Mucosa of descending colon (tissue), 3 donors: ENCODE data around the gene HSD11B1. TPM values are rescaled to one million over a fixed set of nuclear protein-coding genes. Genes with fewer than 3 reads are reported as not detected.

Experiments used
- ATAC-seq: fragments of 200-7000 bp; cut with Tn5 transposase; one replicate; pipeline ENCODE4 v1.9.1; 2020; ENCODE audit warnings: mild to moderate bottlenecking, moderate library complexity
- DNase-seq, 3 donors: peaks; one replicate each; pipeline ENCODE4 v3.0.0-alpha.2; 2020
- H3K36me3 ChIP-seq: fragments of 200-600 bp; one replicate; pipeline ENCODE4 v1.8.0; 2021; ENCODE audit warnings: low read depth, mild to moderate bottlenecking
- H3K4me1 ChIP-seq: fragments of 200-600 bp; one replicate; pipeline ENCODE4 v1.8.0; 2021; ENCODE audit warnings: low read depth, mild to moderate bottlenecking
- H3K4me3 ChIP-seq: fragments of 200-600 bp; one replicate; pipeline ENCODE4 v1.8.0; 2021; ENCODE audit warnings: mild to moderate bottlenecking
- H3K9me3 ChIP-seq: fragments of 200-600 bp; one replicate; pipeline ENCODE4 v1.8.0; 2021; ENCODE audit warnings: mild to moderate bottlenecking
- intact Hi-C, 2 donors: fragments of 100-400 bp; cut with DNase I in 1 of 2; cut with micrococcal nuclease in 1 of 2; formaldehyde crosslinking; loops; one replicate each; pipeline versions ENCODE4 v1.11.0 to v1.11.1; 2022; cut with DNase I, micrococcal nuclease
- long read RNA-seq, 2 donors: library from polyadenylated mRNA; unstranded; transcript quantifications; one replicate each; pipeline ENCODE4 v2.0.0, GENCODE V29; 2019 to 2021
- total RNA-seq, 3 donors: library from RNA; stranded (reverse); fragmentation: NEBNext Ultra II Directional in 2 of 3; extraction: Animal tissue kit (Norgen Biotek cat#: 25700) in 2 of 3; gene quantifications; one replicate each; pipeline versions ENCODE4 v1.2.1 to v1.2.4, GENCODE V29; 2021 to 2023
- TF ChIP-seq, protein P1 (sequence below): fragments of 200-600 bp; IDR thresholded peaks from one replicate; pipeline ENCODE4 v1.8.0; 2022; ENCODE audit warnings: antibody characterized with exemption, mild to moderate bottlenecking
- donor health status: DM: no; HTN: no; CAD: no; lungs with moderate emphysema.
- donor health status: DM: no; HTN: no; CAD: no.
- donor health status: DM: no; HTN: yes; CAD: no.

Gene HSD11B1
- 1 to 10 TPM in 2 of 3 donors, not detected in 1; 2.8 to 5.7 TPM for total RNA-seq
- long read RNA-seq, donor 1, partial matches to known transcripts, result 0 of 2 reads
- long read RNA-seq, donor 1, other reads (novel, unspliced or antisense), result 0 of 2 reads
- long read RNA-seq, donor 2, transcript HSD11B1-202 (6 exons, 1,405 nt), result major isoform, 9 of 9 reads
- long read RNA-seq, donor 2, partial matches to known transcripts, result 0 of 9 reads
- long read RNA-seq, donor 2, other reads (novel, unspliced or antisense), result 0 of 9 reads

DNA sequence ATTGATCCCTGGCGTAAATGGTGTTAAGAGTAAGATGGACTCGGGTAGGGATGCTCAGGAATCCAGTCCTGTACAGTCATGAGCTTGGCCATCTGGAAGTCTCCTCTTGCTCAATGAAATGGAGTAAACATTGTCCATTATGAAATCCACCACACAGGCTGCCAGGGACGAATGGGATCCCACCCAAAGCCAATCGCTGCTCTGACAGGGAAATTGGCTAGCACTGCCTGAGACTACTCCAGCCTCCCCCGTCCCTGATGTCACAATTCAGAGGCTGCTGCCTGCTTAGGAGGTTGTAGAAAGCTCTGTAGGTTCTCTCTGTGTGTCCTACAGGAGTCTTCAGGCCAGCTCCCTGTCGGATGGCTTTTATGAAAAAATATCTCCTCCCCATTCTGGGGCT is at the start of gene HSD11B1:
Gene HSD11B1, plus strand, starts transcription at position 263 of the 400 bp plus-strand sequence. Its CDS starts 97 bp downstream, at position 360.
- Histone ChIP-seq H3K36me3 (no peaks in the 10 kb centered on the region), H3K4me3 (no peak within 1 kb of the TSS), H3K9me3 (no peaks in the 10 kb centered on the region), H3K4me1 (no peaks in the 10 kb centered on the region)
- ATAC-seq (peak; percentile 69), DNase-seq (peak; percentile 51 to 53 (median 53))
- TF ChIP-seq, protein P1, sequence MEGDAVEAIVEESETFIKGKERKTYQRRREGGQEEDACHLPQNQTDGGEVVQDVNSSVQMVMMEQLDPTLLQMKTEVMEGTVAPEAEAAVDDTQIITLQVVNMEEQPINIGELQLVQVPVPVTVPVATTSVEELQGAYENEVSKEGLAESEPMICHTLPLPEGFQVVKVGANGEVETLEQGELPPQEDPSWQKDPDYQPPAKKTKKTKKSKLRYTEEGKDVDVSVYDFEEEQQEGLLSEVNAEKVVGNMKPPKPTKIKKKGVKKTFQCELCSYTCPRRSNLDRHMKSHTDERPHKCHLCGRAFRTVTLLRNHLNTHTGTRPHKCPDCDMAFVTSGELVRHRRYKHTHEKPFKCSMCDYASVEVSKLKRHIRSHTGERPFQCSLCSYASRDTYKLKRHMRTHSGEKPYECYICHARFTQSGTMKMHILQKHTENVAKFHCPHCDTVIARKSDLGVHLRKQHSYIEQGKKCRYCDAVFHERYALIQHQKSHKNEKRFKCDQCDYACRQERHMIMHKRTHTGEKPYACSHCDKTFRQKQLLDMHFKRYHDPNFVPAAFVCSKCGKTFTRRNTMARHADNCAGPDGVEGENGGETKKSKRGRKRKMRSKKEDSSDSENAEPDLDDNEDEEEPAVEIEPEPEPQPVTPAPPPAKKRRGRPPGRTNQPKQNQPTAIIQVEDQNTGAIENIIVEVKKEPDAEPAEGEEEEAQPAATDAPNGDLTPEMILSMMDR, result no peak
- intact Hi-C loops, result no loop called here

DNA sequence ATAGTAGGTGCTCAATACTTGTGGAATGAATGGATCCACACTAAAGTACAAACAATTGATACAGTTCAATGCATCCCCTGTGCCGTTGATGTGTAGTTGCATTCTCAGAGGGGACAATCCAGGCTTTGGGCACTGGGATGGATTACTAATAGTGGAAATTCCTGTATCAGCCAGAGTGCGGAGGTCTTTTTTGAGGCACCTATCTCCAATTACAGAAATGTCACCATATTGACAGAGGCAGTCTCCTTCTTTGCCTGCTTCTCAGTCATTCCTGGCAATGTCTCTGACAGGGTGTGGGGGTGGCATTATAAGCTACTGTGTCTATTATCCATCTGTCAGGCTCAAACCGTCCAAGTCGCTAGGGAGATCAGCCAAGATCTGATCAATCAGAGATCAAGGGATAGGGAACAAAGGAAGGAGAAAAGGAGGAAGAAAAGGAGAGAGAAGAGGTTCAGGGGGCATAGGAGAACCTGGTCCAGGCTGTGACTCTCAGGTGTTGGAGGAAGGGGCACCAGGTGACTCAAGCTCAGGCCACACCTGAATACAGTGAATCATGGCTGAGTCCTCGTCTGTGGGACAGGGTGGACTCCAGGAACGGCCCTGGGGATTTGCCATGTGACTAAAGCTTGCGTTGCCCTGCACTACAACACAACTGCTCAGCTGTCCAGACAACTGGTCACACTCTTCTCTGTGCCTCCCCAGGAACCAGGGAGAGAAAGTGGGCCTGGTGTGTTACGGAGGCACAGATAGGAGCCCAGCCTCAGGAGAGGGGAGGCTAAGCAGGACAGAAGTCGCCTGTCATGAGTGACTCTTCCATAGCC is 49.0 kb upstream of the HSD11B1 start:
- TF ChIP-seq, protein P1, result no peak
- no peaks in the 10 kb centered on the region for H3K9me3 ChIP-seq
- H3K36me3 ChIP-seq, result no peaks in the 10 kb centered on the region
- intact Hi-C loops, result no loop called here
- H3K4me1 ChIP-seq, result peaks cover 31% of the 10 kb centered on the region
- ATAC-seq (peak; percentile 31), DNase-seq (peak in 1 of 3 donors; percentile 24)
- H3K4me3 ChIP-seq, result no peak overlapping the region

DNA sequence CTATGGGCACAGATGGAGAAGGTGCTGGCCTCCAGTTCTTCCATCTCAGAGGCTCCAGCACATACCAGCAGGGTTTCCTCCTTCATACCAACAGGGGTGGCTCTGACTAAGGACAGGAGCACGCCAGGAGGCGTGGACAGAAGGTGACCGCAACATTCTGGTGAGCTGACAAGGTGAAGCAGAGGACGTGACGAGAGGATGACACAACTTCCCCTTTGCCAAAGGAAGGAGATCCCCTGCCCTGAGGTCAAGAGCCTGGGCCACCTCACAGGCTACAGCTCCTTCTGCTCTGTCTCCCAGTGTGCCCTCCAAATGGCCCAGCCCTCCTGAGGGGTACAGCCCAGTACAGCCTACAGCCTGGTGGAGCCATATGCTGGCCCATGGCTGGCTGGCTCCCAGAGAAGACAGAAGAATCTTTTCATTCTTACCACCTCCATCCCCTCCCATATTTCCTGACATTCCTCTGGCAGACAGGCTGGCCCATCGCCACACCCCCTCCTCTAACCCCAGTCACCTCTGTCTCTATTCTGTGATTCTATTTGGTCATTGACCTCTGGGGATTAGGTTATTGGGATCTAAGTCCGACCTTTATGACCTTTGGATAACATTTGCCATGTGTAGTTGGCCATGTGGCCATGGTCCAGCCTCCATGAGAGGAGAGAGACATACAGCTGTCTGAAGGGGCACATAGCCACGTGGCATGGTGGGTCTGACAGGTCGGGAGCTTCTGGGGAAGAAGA is 47.3 kb upstream of the HSD11B1 start:
- H3K9me3 ChIP-seq, result no peaks in the 10 kb centered on the region
- no peaks in the 10 kb centered on the region for H3K36me3 ChIP-seq
- peaks cover 25% of the 10 kb centered on the region for H3K4me1 ChIP-seq
- no peak overlapping the region for H3K4me3 ChIP-seq
- TF ChIP-seq, protein P1, result no peak
- ATAC-seq (no peak), DNase-seq (no peak)
- intact Hi-C loops, result no loop called here

DNA sequence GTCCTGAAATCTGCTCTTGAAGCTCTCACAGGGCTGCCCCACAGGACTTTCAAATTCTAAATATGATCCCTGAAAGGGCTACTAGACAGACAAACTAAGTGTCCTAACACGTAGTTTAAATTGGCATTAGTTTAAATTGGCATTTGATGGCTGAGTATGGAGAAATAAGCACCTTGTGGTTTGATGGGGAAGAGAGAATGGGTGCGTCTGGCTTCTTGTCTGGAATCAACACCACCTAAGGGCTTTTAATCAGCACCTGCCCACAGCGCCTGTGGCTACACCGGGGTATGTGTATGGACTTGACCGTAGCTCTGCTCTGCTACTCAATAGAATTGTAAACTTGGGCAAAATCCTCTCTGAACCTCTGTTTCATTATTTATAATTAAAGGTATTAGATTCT is 46.7 kb upstream of the HSD11B1 start:
- Histone ChIP-seq H3K4me3 (no peak overlapping the region), H3K4me1 (peaks cover 23% of the 10 kb centered on the region), H3K36me3 (no peaks in the 10 kb centered on the region), H3K9me3 (no peaks in the 10 kb centered on the region)
- no peak for DNase-seq
- TF ChIP-seq, protein P1, result no peak
- intact Hi-C loops, result no loop called here
- no peak for ATAC-seq

DNA sequence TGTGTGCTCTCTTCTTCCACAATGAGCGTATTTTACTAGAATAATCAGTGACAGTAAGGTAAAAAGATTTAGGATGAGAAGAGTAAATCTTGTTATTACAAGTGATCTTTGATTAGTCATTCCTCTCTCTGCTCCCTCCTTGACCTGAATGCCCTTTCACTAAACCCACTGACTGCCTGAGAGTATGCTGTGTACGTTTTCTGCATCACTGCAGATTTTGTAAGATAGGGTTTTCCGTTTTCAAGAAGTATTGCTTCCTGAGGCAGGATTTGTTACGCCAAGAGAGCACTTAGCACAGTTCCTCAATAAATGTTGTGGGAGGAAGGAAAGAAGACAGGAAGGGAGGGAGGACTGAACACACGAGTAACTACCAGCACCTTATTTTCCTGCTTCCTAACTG is 44.7 kb upstream of the HSD11B1 start:
- Histone ChIP-seq H3K4me3 (no peak overlapping the region), H3K36me3 (no peaks in the 10 kb centered on the region), H3K9me3 (no peaks in the 10 kb centered on the region), H3K4me1 (peaks cover 6% of the 10 kb centered on the region)
- intact Hi-C loops, result no loop called here
- peak; percentile 19 for ATAC-seq
- TF ChIP-seq, protein P1, result no peak
- no peak for DNase-seq
